WTC11 (cell line): ENCODE data around the gene POLK. TPM values are rescaled to one million over a fixed set of nuclear protein-coding genes. Genes with fewer than 3 reads are reported as not detected.

Experiments
- ATAC-seq: fragments of 200-7000 bp; cut with Tn5 transposase; 2 replicates; pipeline ENCODE4 v1.10.0; 2021; ENCODE audit warnings: mild to moderate bottlenecking, moderate library complexity
- CTCF ChIA-PET: fragments of 300-600 bp; sonication (Branson Sonifier 250); formaldehyde crosslinking; loops from one replicate; lab custom pipeline; 2021; ENCODE audit warnings: antibody characterized with exemption; lab: Charles Lee
- POLR2A ChIA-PET: fragments of 350-600 bp; sonication (Branson Sonifier 250); formaldehyde crosslinking; loops from one replicate; lab custom pipeline; 2021; ENCODE audit warnings: antibody characterized with exemption; lab: Charles Lee
- DNase-seq: peaks from one replicate; pipeline ENCODE4 v3.0.0; 2021; ENCODE audit warnings: low spot score
- H3K27ac Mint-ChIP-seq: 2 replicates; pipeline ENCODE4 v1.8.0; 2021; ENCODE audit warnings: mixed read lengths
- H3K27me3 Mint-ChIP-seq: 2 replicates; pipeline ENCODE4 v1.8.0; 2021; ENCODE audit warnings: low read depth, mild to moderate bottlenecking, moderate library complexity, mixed read lengths
- H3K36me3 Mint-ChIP-seq: 2 replicates; pipeline ENCODE4 v1.8.0; 2021; ENCODE audit warnings: mixed read lengths
- H3K4me1 Mint-ChIP-seq: 2 replicates; pipeline ENCODE4 v1.8.0; 2022; ENCODE audit warnings: mixed read lengths
- H3K4me3 Mint-ChIP-seq: 2 replicates; pipeline ENCODE4 v1.8.0; 2021; ENCODE audit warnings: mild to moderate bottlenecking, moderate library complexity, mixed read lengths
- H3K9me3 Mint-ChIP-seq: 2 replicates; pipeline ENCODE4 v1.8.0; 2021; ENCODE audit warnings: mixed read lengths
- ARID4B ChIP-seq: sonication (generic); formaldehyde crosslinking; IDR thresholded peaks from 2 replicates; pipeline ENCODE4 v1.8.0; 2023; ENCODE audit warnings: missing genetic modification reagents, mild to moderate bottlenecking, borderline replicate concordance
- ESRRA ChIP-seq: sonication (generic); formaldehyde crosslinking; IDR thresholded peaks from 2 replicates; pipeline ENCODE4 v1.8.1; 2022; ENCODE audit warnings: mild to moderate bottlenecking, missing genetic modification reagents, borderline replicate concordance
- FOXP4 ChIP-seq: sonication (generic); formaldehyde crosslinking; IDR thresholded peaks from 2 replicates; pipeline ENCODE4 v1.8.0; 2022; ENCODE audit warnings: mild to moderate bottlenecking, missing genetic modification reagents
- GTF2I ChIP-seq: fragments of 250-450 bp; sonication (Bioruptor Pico); conservative IDR thresholded peaks from 2 replicates; pipeline ENCODE4 v1.4.0; 2021; ENCODE audit warnings: mild to moderate bottlenecking
- IRF2 ChIP-seq: sonication (generic); formaldehyde crosslinking; IDR thresholded peaks from 2 replicates; pipeline ENCODE4 v1.8.0; 2022; ENCODE audit warnings: low read depth, missing genetic modification reagents, borderline replicate concordance
- JAZF1 ChIP-seq: fragments of 250-450 bp; sonication (Bioruptor Pico); IDR thresholded peaks from 2 replicates; pipeline ENCODE4 v1.9.0; 2021; ENCODE audit warnings: moderate library complexity, mild to moderate bottlenecking, inconsistent platforms
- MLX ChIP-seq: sonication (generic); formaldehyde crosslinking; IDR thresholded peaks from 2 replicates; pipeline ENCODE4 v1.8.1; 2023; ENCODE audit warnings: mild to moderate bottlenecking, missing genetic modification reagents, moderate library complexity
- MYBL2 ChIP-seq: sonication (generic); formaldehyde crosslinking; IDR thresholded peaks from 2 replicates; pipeline ENCODE4 v1.8.1; 2023; ENCODE audit warnings: mild to moderate bottlenecking, moderate library complexity, missing genetic modification reagents
- NFATC4 ChIP-seq: fragments of 250-450 bp; sonication (Bioruptor Pico); IDR thresholded peaks from 2 replicates; pipeline ENCODE4 v1.9.0; 2021; ENCODE audit warnings: mild to moderate bottlenecking
- NFE2L1 ChIP-seq: sonication (generic); formaldehyde crosslinking; IDR thresholded peaks from 2 replicates; pipeline ENCODE4 v1.8.1; 2023; ENCODE audit warnings: missing genetic modification reagents
- NR3C1 ChIP-seq: sonication (generic); formaldehyde crosslinking; conservative IDR thresholded peaks from 2 replicates; pipeline ENCODE4 v1.8.1; 2023; ENCODE audit warnings: low read depth, mild to moderate bottlenecking, missing genetic modification reagents
- PRDM15 ChIP-seq: sonication (generic); formaldehyde crosslinking; IDR thresholded peaks from 2 replicates; pipeline ENCODE4 v1.8.0; 2022; ENCODE audit warnings: missing genetic modification reagents
- RELA ChIP-seq: sonication (generic); formaldehyde crosslinking; IDR thresholded peaks from 2 replicates; pipeline ENCODE4 v1.8.1; 2022; ENCODE audit warnings: missing genetic modification reagents, mild to moderate bottlenecking, borderline replicate concordance
- ZBTB43 ChIP-seq: sonication (generic); formaldehyde crosslinking; IDR thresholded peaks from 2 replicates; pipeline ENCODE4 v1.8.1; 2023; ENCODE audit warnings: mild to moderate bottlenecking, missing genetic modification reagents
- ZNF512 ChIP-seq: sonication (generic); formaldehyde crosslinking; IDR thresholded peaks from 2 replicates; pipeline ENCODE4 v1.8.1; 2022; ENCODE audit warnings: missing genetic modification reagents, borderline replicate concordance
- total RNA-seq: library from RNA; stranded (reverse); gene quantifications from 3 replicates; pipeline ENCODE4 v1.2.3, GENCODE V29; 2021

Gene POLK
- total RNA-seq, 1 experiment from 2014 or later = 7.1 TPM

GRCh38 chr5:75519761-75520160, 8.1 kb downstream of the POLK start (continued):
- no peak for TF ChIP-seq MYBL2 (CRISPR knock-in tag)
- TF ChIP-seq ZBTB43 (CRISPR knock-in tag) = no peak

- TF ChIP-seq IRF2 (CRISPR knock-in tag) = no peak
- TF ChIP-seq PRDM15 (CRISPR knock-in tag) = no peak
- TF ChIP-seq MYBL2 (CRISPR knock-in tag) = no peak
- TF ChIP-seq NFE2L1 (CRISPR knock-in tag) = no peak
- TF ChIP-seq NFATC4 (CRISPR knock-in tag) = no peak
- TF ChIP-seq ESRRA (CRISPR knock-in tag) = no peak
- no peak for TF ChIP-seq RELA
- Mint-ChIP-seq H3K36me3 (peaks cover 15% of the 10 kb centered on the region), H3K4me3 (no peak overlapping the region), H3K27me3 (no peaks in the 10 kb centered on the region), H3K4me1 (no peaks in the 10 kb centered on the region), H3K27ac (no peak overlapping the region), H3K9me3 (peaks cover 24% of the 10 kb centered on the region)
- ATAC-seq = no peak
- ChIA-PET CTCF (interaction anchor here (0.7 to 1.0 kb wide), 2 partner anchors 9 to 10 kb away, joined by 3 read pairs; partner anchors contain the start of genes CERT1 and POLK), POLR2A (no interaction called here)
- DNase-seq = no peak
Observed at GRCh38 chr5:75521195-75521594, 9.5 kb downstream of the POLK start.

- H3K27me3 Mint-ChIP-seq = no peaks in the 10 kb centered on the region
- ChIA-PET CTCF (interaction anchor here (1.0 kb wide), 1 partner anchor 11 kb away, joined by 3 read pairs; no protein-coding TSS in a partner anchor), POLR2A (no interaction called here)
- H3K4me1 Mint-ChIP-seq = no peaks in the 10 kb centered on the region
- no peak for ATAC-seq
- DNase-seq = no peak
- peaks cover 15% of the 10 kb centered on the region for H3K36me3 Mint-ChIP-seq
- H3K27ac Mint-ChIP-seq = no peak overlapping the region
- H3K9me3 Mint-ChIP-seq = peaks cover 24% of the 10 kb centered on the region
- no peak overlapping the region for H3K4me3 Mint-ChIP-seq
- no peak for TF ChIP-seq FOXP4
- TF ChIP-seq ARID4B (CRISPR knock-in tag) = no peak
- TF ChIP-seq GTF2I (CRISPR knock-in tag) = no peak
- TF ChIP-seq JAZF1 = no peak
- no peak for TF ChIP-seq ZNF512 (CRISPR knock-in tag)
- no peak for TF ChIP-seq MLX
- no peak for TF ChIP-seq NR3C1 (CRISPR knock-in tag)
- TF ChIP-seq RELA = no peak
Observed at GRCh38 chr5:75522025-75522424, 10.3 kb downstream of the POLK start.
